ENCODE results near the gene OFD1.

DNA sequence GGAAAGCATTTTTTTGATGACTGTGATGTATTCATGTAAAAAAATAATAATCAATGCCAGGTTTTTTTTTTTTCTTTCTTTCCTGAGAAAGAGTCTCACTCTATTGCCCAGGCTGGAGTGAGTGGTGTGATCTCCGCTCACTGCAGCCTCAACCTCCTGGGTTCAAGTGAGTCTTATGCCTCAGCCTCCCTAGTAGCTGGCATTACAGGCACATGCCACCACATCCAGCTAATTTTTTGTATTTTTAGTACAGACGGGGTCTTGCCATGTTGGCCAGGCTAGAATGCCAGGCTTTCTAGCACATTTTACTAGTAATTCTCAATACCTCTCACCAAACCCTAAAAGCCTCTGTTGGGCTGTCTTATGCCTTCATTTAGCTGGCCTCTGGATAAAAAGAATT lies 56.6 kb downstream of the OFD1 start:
- TF ChIP-seq, protein P1, sequence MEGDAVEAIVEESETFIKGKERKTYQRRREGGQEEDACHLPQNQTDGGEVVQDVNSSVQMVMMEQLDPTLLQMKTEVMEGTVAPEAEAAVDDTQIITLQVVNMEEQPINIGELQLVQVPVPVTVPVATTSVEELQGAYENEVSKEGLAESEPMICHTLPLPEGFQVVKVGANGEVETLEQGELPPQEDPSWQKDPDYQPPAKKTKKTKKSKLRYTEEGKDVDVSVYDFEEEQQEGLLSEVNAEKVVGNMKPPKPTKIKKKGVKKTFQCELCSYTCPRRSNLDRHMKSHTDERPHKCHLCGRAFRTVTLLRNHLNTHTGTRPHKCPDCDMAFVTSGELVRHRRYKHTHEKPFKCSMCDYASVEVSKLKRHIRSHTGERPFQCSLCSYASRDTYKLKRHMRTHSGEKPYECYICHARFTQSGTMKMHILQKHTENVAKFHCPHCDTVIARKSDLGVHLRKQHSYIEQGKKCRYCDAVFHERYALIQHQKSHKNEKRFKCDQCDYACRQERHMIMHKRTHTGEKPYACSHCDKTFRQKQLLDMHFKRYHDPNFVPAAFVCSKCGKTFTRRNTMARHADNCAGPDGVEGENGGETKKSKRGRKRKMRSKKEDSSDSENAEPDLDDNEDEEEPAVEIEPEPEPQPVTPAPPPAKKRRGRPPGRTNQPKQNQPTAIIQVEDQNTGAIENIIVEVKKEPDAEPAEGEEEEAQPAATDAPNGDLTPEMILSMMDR (conservative IDR thresholded peaks at IDR 0.05; ENCODE audit: low read depth, low read length), result no peak
- no peak for TF ChIP-seq EZH2 (IDR thresholded peaks at IDR 0.05; ENCODE audit: low read length, unreplicated experiment)

All from PC-3 (cell line).